K562 (cell line): Measurements from ENCODE around the gene MICOS13. TPM values are rescaled to one million over a fixed set of nuclear protein-coding genes. Genes with fewer than 3 reads are reported as not detected.

ENCODE experiments used
- ATAC-seq: fragments of 200-7000 bp; cut with Tn5 transposase; 3 replicates; pipeline ENCODE4 v1.9.1; 2020; ENCODE audit warnings: moderate library complexity
- BruUV-seq: library from RNA; stranded (reverse); fragments of 400-500 nt; replicated peaks from 2 replicates; lab custom pipeline; 2021; lab: Mats Ljungman, UMichigan
- CTCF ChIA-PET: fragments of 300-600 bp; formaldehyde crosslinking; extraction: SDS; loops from one replicate; lab custom pipeline; 2021; ENCODE audit warnings: low intra/inter-chr PET ratio; lab: Yijun Ruan, JAX
- POLR2A ChIA-PET: fragments of 300-600, 350-650 bp; sonication (Branson Sonifier 250); formaldehyde crosslinking; extraction: SDS; loops from one replicate; lab custom pipeline; 2021; ENCODE audit warnings: antibody characterized with exemption, inconsistent platforms; lab: Yijun Ruan, JAX
- DNase-seq, 4 experiments: peaks; one replicate each; pipeline versions ENCODE4 v3.0.0 to v3.0.0-alpha.2; 2011 to 2018; ENCODE audit warnings: low spot score in 3 of 4, mixed read lengths in 3 of 4; ENCODE audit errors: extremely low read depth in 1 of 4
- FAIRE-seq: peaks from 2 replicates; lab custom pipeline; 2011; peaks lifted over from hg19 to GRCh38; lab: Jason Lieb, UNC
- H2AFZ ChIP-seq: 2 replicates; pipeline ENCODE4 v1.6.0; 2011; ENCODE audit warnings: low read depth, low read length, control low read depth, inconsistent platforms
- H3K27ac ChIP-seq: fragments of 200-600 bp; 3 replicates; pipeline ENCODE4 v1.8.0; 2011; ENCODE audit warnings: low read depth, mild to moderate bottlenecking, control low read depth, inconsistent platforms, low read length, moderate library complexity, mixed read lengths; ENCODE audit errors: extremely low read depth
- H3K27me3 ChIP-seq, 2 experiments: fragments of 300-600 bp in 1 of 2; 2 replicates in 1 of 2; 3 replicates in 1 of 2; pipeline versions ENCODE4 v1.6.0 to v1.8.0; 2011; ENCODE audit warnings: inconsistent platforms in 2 of 2, low read length in 2 of 2, mild to moderate bottlenecking in 1 of 2, mixed read lengths in 1 of 2, moderate library complexity in 1 of 2; ENCODE audit not compliant: control insufficient read depth in 2 of 2, insufficient read depth in 2 of 2
- H3K36me3 ChIP-seq: fragments of 300-600 bp; 3 replicates; pipeline ENCODE4 v1.8.0; 2011; ENCODE audit warnings: mild to moderate bottlenecking, low read length, inconsistent platforms; ENCODE audit not compliant: control insufficient read depth, insufficient read depth
- H3K4me1 ChIP-seq, 2 experiments: fragments of 200-600 bp in 1 of 2; replicated peaks in 1 of 2; 2 replicates in 1 of 2; 3 replicates in 1 of 2; pipeline versions ENCODE4 v1.5.1 to v1.8.0; 2011; ENCODE audit warnings: inconsistent platforms in 2 of 2, low read length in 2 of 2, mild to moderate bottlenecking in 1 of 2, mixed read lengths in 1 of 2, moderate library complexity in 1 of 2; ENCODE audit not compliant: control insufficient read depth in 2 of 2, insufficient read depth in 2 of 2
- H3K4me2 ChIP-seq: 2 replicates; pipeline ENCODE4 v1.6.1; 2011; ENCODE audit warnings: low read length, control low read depth, inconsistent platforms, mixed read lengths; ENCODE audit not compliant: insufficient read depth
- H3K4me3 ChIP-seq: fragments of 200-600 bp; sonication (generic), shearing (Covaris generic); 2 replicates; pipeline ENCODE4 v1.5.1; 2016; ENCODE audit warnings: control low read depth, inconsistent platforms
- H3K79me2 ChIP-seq: fragments of 200-600 bp; 3 replicates; pipeline ENCODE4 v1.8.0; 2011; ENCODE audit warnings: low read length, inconsistent platforms; ENCODE audit not compliant: control insufficient read depth, insufficient read depth
- H3K9ac ChIP-seq, 2 experiments: 2 replicates each; pipeline versions ENCODE4 v1.6.0 to v1.6.1; 2011; ENCODE audit warnings: low read depth in 2 of 2, low read length in 2 of 2, control low read depth in 1 of 2, inconsistent platforms in 1 of 2, mild to moderate bottlenecking in 1 of 2, mixed read lengths in 1 of 2; ENCODE audit not compliant: insufficient read depth in 1 of 2
- H3K9me1 ChIP-seq: one replicate; pipeline ENCODE4 v1.6.0; 2011; ENCODE audit warnings: inconsistent platforms, mild to moderate bottlenecking, low read length, moderate library complexity; ENCODE audit not compliant: control insufficient read depth, insufficient read depth
- H3K9me3 ChIP-seq: replicated peaks from 2 replicates; pipeline ENCODE4 v1.5.1; 2011; ENCODE audit warnings: low read depth, low read length, inconsistent platforms; ENCODE audit not compliant: control insufficient read depth, insufficient read depth
- H4K20me1 ChIP-seq: replicated peaks from 2 replicates; pipeline ENCODE4 v1.6.1; 2011; ENCODE audit warnings: low read length, inconsistent platforms, mixed read lengths; ENCODE audit not compliant: control insufficient read depth, insufficient read depth
- MAFF ChIP-seq: IDR thresholded peaks from 2 replicates; pipeline ENCODE4 v1.6.1; 2012; ENCODE audit warnings: low read length, improper control_type of control experiment
- MCM3 ChIP-seq: fragments of 450-650 bp; IDR thresholded peaks from 2 replicates; pipeline ENCODE4 v1.6.1; 2016
- NFXL1 ChIP-seq: fragments of 450-650 bp; formaldehyde crosslinking; IDR thresholded peaks from 2 replicates; pipeline ENCODE4 v1.4.0; 2021; ENCODE audit warnings: mild to moderate bottlenecking
- TBP ChIP-seq: optimal IDR thresholded peaks from 2 replicates; pipeline ENCODE3; 2011; ENCODE audit warnings: low read depth, low read length, improper control_type of control experiment
- TSC22D4 ChIP-seq: fragments of 450-650 bp; IDR thresholded peaks from 2 replicates; pipeline ENCODE4 v1.6.1; 2016; ENCODE audit warnings: missing genetic modification characterization, missing biosample characterization, control low read depth
- ZBTB7A ChIP-seq: IDR thresholded peaks from 2 replicates; pipeline ENCODE4 v1.6.1; 2011; ENCODE audit warnings: low read depth, mild to moderate bottlenecking, low read length, moderate library complexity, borderline replicate concordance; ENCODE audit not compliant: control insufficient read depth
- ZC3H8 ChIP-seq: fragments of 450-650 bp; IDR thresholded peaks from 2 replicates; pipeline ENCODE4 v1.6.1; 2017
- ZNF76 ChIP-seq: fragments of 250-450 bp; sonication (Bioruptor Pico); IDR thresholded peaks from 2 replicates; pipeline ENCODE4 v1.4.0; 2020; ENCODE audit warnings: mild to moderate bottlenecking, moderate library complexity, borderline replicate concordance
- WGBS: fragments of 100-300 bp; shearing (Covaris generic); methylation state at CpG from one replicate; pipeline ENCODE4 v1.1.6; 2016; ENCODE audit warnings: low coverage, mixed read lengths; ENCODE audit not compliant: insufficient coverage; ENCODE audit errors: missing lambda C conversion rate; 5-methylcytosine and 5-hydroxymethylcytosine counted together
- in situ Hi-C: fragments of 300-500 bp; cut with MboI; formaldehyde crosslinking; loops from 4 replicates; pipeline ENCODE4 v1.15.0; 2018; ENCODE audit warnings: inconsistent platforms, mixed read lengths
- intact Hi-C: fragments of 100-400 bp; cut with micrococcal nuclease; formaldehyde crosslinking; loops from 2 replicates; pipeline ENCODE4 v1.14.2; 2022
- polyA plus RNA-seq, 8 experiments: library from polyadenylated mRNA; depleted of rRNA in 4 of 8; stranded (reverse) in 5 of 8; unstranded in 3 of 8; fragments of >200 nt; fragmentation: Nextera tagmentation in 2 of 8; fragmentation: Illumina TruSeq in 1 of 8; extraction: Ambion mirVana in 2 of 8; extraction: Trizol in 1 of 8; gene quantifications; 2 replicates each; pipeline versions ENCODE4 v1.2.1 to v1.2.3, GENCODE V29; 2011 to 2014; ENCODE audit warnings: inconsistent platforms in 1 of 8, missing spikeins in 1 of 8
- total RNA-seq, 7 experiments: library from RNA; depleted of rRNA in 6 of 7; stranded (reverse); fragments of >200 nt in 6 of 7; fragmentation: Illumina TruSeq in 2 of 7; extraction: Trizol in 2 of 7; gene quantifications; 2 replicates each; pipeline versions ENCODE4 v1.2.1 to v1.2.3, GENCODE V29; 2011 to 2021; ENCODE audit warnings: low replicate concordance in 1 of 7
- TF ChIP-seq, protein P1 (sequence below), 3 experiments: IDR thresholded peaks in 2 of 3; conservative IDR thresholded peaks in 1 of 3; 2 replicates each; pipeline ENCODE4 v1.5.1; 2011 to 2012; ENCODE audit warnings: low read length in 3 of 3, mild to moderate bottlenecking in 3 of 3, control low read depth in 2 of 3, improper control_type of control experiment in 1 of 3, inconsistent platforms in 1 of 3, low read depth in 1 of 3, mixed read lengths in 1 of 3, moderate library complexity in 1 of 3; ENCODE audit not compliant: insufficient read depth in 2 of 3
- TF ChIP-seq, protein P2 (sequence below): sonication (generic); formaldehyde crosslinking; IDR thresholded peaks from 2 replicates; pipeline ENCODE4 v1.8.1; 2023; ENCODE audit warnings: mild to moderate bottlenecking, missing genetic modification reagents

Gene MICOS13
- total and polyA plus RNA-seq, 9 of the 15 experiments (the other 6 are each of a cell fraction or from before 2014, with no cell fraction given) = 15.5 to 220 (median 49.4) TPM

DNA sequence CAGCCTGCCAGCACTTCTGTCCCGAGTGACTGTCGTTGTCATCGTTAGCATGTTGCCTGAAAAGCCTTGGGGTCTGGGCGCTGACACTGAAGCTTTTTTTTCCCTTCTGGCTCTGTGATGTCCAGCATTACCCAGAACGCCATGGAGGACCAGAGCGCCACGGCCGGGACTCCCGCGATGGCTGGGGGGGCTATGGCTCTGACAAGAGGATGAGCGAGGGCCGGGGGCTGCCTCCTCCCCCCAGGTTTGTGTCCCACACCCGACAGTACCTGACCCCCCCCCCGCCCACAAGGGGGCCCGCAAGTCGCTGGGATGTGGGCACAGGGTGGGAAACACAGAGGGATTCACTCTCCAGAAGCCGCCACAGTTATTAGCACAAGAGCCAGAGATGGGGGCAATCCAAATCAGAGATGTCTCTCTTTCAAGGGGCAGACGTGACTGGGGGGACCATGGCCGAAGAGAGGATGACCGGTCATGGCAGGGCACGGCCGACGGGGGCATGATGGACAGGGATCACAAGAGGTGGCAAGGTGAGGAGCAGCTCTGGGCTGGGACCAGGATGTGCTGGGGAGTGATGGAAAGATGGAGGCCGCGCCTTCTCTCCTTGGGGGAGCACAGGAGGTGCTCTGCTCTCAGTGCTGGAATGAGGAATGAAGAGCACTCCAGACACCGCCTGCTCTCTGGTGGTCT, 13.2 kb downstream of the MICOS13 start:
- BruUV-seq = no TSS peak
- peak overlapping the region in 1 of 2 experiments; percentile 18; a peak in 1 of 4 replicates for H3K9ac ChIP-seq
- no peak for FAIRE-seq

DNA sequence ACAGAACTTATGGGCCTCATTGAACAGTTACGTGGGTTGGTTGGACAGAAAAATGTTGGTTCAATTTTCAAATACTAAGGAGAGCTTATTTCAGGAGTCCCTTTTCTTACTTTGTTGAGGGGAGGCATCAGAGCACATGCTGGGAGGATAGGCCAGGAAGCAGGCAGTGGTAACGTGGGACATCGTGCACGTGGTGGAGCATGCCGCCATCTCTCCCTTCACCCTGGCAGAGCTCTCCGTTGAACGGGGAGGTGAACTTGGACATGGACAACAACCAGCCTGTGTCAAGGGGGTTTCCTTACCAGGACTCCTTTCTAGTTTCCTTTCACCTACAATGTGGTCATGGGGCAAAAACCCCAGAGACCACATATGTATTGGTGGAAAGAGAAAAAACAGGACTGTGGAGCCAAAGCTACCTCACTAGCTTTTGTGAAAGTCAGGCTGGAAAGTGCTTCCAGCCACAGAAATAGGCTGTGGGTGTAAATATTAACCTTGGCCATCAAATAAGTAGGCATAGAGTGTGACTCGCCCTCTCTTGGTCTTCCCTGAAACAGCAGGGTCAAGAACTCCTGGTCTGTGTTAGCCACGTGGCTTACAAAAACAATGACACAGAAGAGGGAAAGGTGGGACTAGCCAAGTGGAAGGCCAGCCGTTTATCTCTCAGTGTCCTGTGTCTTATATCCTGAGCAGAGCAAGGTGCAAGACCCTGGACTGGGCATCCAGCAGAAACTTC, 14.4 kb downstream of the MICOS13 start:
- BruUV-seq = no TSS peak
- peak; percentile 52 for ATAC-seq
- TF ChIP-seq TSC22D4 = no peak
- no peak for TF ChIP-seq TBP
- no peak for TF ChIP-seq ZNF76
- TF ChIP-seq, protein P1, sequence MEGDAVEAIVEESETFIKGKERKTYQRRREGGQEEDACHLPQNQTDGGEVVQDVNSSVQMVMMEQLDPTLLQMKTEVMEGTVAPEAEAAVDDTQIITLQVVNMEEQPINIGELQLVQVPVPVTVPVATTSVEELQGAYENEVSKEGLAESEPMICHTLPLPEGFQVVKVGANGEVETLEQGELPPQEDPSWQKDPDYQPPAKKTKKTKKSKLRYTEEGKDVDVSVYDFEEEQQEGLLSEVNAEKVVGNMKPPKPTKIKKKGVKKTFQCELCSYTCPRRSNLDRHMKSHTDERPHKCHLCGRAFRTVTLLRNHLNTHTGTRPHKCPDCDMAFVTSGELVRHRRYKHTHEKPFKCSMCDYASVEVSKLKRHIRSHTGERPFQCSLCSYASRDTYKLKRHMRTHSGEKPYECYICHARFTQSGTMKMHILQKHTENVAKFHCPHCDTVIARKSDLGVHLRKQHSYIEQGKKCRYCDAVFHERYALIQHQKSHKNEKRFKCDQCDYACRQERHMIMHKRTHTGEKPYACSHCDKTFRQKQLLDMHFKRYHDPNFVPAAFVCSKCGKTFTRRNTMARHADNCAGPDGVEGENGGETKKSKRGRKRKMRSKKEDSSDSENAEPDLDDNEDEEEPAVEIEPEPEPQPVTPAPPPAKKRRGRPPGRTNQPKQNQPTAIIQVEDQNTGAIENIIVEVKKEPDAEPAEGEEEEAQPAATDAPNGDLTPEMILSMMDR (IDR thresholded peaks at IDR 0.05 in 2 of 3, conservative IDR thresholded peaks at IDR 0.05 in 1 of 3; ENCODE audit: insufficient read depth in 2 of 3, low read depth in 1 of 3, low read length in 3 of 3) = peak in 2 of 3 experiments; percentile 23 to 25; a peak in 1 of 6 replicates
- TF ChIP-seq, protein P2, sequence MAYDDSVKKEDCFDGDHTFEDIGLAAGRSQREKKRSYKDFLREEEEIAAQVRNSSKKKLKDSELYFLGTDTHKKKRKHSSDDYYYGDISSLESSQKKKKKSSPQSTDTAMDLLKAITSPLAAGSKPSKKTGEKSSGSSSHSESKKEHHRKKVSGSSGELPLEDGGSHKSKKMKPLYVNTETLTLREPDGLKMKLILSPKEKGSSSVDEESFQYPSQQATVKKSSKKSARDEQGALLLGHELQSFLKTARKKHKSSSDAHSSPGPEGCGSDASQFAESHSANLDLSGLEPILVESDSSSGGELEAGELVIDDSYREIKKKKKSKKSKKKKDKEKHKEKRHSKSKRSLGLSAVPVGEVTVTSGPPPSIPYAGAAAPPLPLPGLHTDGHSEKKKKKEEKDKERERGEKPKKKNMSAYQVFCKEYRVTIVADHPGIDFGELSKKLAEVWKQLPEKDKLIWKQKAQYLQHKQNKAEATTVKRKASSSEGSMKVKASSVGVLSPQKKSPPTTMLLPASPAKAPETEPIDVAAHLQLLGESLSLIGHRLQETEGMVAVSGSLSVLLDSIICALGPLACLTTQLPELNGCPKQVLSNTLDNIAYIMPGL (CRISPR knock-in tag) = no peak
- TF ChIP-seq ZC3H8 = no peak

More for the DNA sequence above, 13.2 kb downstream of the MICOS13 start:
- 92% methylated on average over 17 of the region's 26 CpGs for WGBS
- ATAC-seq (no peak), DNase-seq (no peak)
- no peaks in the 10 kb centered on the region; the same call in 1 of the 2 replicates for H4K20me1 ChIP-seq
- intact Hi-C loops = no loop called here
- POLR2A ChIA-PET = interaction anchor here (1.2 kb wide), 1 partner anchor 9 kb away, joined by 3 read pairs; no protein-coding TSS in a partner anchor
- peaks cover 2% of the 10 kb centered on the region for H3K9me1 ChIP-seq
- in situ Hi-C loops = no loop called here
- no peak overlapping the region for H3K4me3 ChIP-seq
- peaks cover 75% of the 10 kb centered on the region for H3K36me3 ChIP-seq
- H3K27ac ChIP-seq = no peak overlapping the region
- no peak overlapping the region for H3K4me2 ChIP-seq
- TF ChIP-seq MAFF (no peak), NFXL1 (CRISPR knock-in tag) (no peak), MCM3 (no peak), ZBTB7A (no peak)
- H3K9me3 ChIP-seq = no peaks in the 10 kb centered on the region
- no peaks in the 10 kb centered on the region for H3K27me3 ChIP-seq
- H2AFZ ChIP-seq = no peak overlapping the region
- peaks cover 0 to 9% of the 10 kb centered on the region in 2 experiments; a peak in 2 of 5 replicates for H3K4me1 ChIP-seq
- H3K79me2 ChIP-seq = no peaks in the 10 kb centered on the region
- CTCF ChIA-PET = no interaction called here

More for the DNA sequence above, 14.4 kb downstream of the MICOS13 start:
- FAIRE-seq = peak; percentile 44
- intact Hi-C loops (no loop called here), in situ Hi-C loops (no loop called here)
- Histone ChIP-seq H3K27ac (no peak overlapping the region), H3K79me2 (no peaks in the 10 kb centered on the region), H3K9me1 (peaks cover 2% of the 10 kb centered on the region), H3K27me3 (no peaks in the 10 kb centered on the region), H3K9ac (no peak overlapping the region), H3K4me3 (no peak overlapping the region), H3K36me3 (peaks cover 82% of the 10 kb centered on the region), H4K20me1 (no peaks in the 10 kb centered on the region; the same call in 1 of the 2 replicates), H3K9me3 (no peaks in the 10 kb centered on the region), H2AFZ (no peak overlapping the region), H3K4me1 (peaks cover 0 to 9% of the 10 kb centered on the region in 2 experiments; a peak in 2 of 5 replicates), H3K4me2 (no peak overlapping the region)
- ChIA-PET CTCF (no interaction called here), POLR2A (no interaction called here)
- WGBS = 77% methylated on average over 10 of the region's 10 CpGs
- peak in 2 of 4 experiments; percentile 35 to 41 for DNase-seq
